H1 (cell line): ENCODE measurements around the gene PRKCA. TPM values are rescaled to one million over a fixed set of nuclear protein-coding genes. Genes with fewer than 3 reads are reported as not detected.

ENCODE experiments used
- CHD1 ChIP-seq: IDR thresholded peaks from 2 replicates; pipeline ENCODE4 v1.6.1; 2012; ENCODE audit warnings: low read depth, low read length, improper control_type of control experiment
- HDAC2 ChIP-seq, 2 experiments: fragments of 300-600 bp in 1 of 2; sonication (generic) in 1 of 2; IDR thresholded peaks; 2 replicates each; pipeline ENCODE4 v1.6.1; 2011 to 2012; ENCODE audit warnings: low read depth in 2 of 2, low read length in 2 of 2, mild to moderate bottlenecking in 2 of 2, moderate library complexity in 2 of 2, borderline replicate concordance in 1 of 2, inconsistent platforms in 1 of 2
- POLR2A ChIP-seq, 2 experiments: IDR thresholded peaks; 1 replicate in 1 of 2; 2 replicates in 1 of 2; pipeline ENCODE4 v1.6.1; 2011; ENCODE audit warnings: low read depth in 2 of 2, low read length in 2 of 2, mild to moderate bottlenecking in 2 of 2; ENCODE audit errors: control extremely low read depth in 1 of 2
- RFX5 ChIP-seq: IDR thresholded peaks from 2 replicates; pipeline ENCODE4 v1.6.1; 2011; ENCODE audit warnings: low read depth, low read length, improper control_type of control experiment, borderline replicate concordance
- SAP30 ChIP-seq: fragments of 300-600 bp; sonication (generic); IDR thresholded peaks from 2 replicates; pipeline ENCODE4 v1.7.1; 2012; ENCODE audit warnings: low read length, moderate library complexity, mild to moderate bottlenecking, inconsistent platforms; ENCODE audit not compliant: insufficient read depth, insufficient replicate concordance
- SIRT6 ChIP-seq: IDR thresholded peaks from one replicate; pipeline ENCODE4 v1.7.1; 2012; ENCODE audit warnings: low read length, inconsistent platforms
- polyA plus RNA-seq, 7 experiments: library from polyadenylated mRNA; depleted of rRNA in 3 of 7; stranded (reverse) in 5 of 7; unstranded in 2 of 7; fragments of >200 nt in 5 of 7; fragments of 200-250 nt in 2 of 7; gene quantifications; 1 replicate in 5 of 7; 2 replicates in 1 of 7; 4 replicates in 1 of 7; pipeline versions ENCODE4 v1.2.1 to v1.2.3, GENCODE V29; 2011 to 2013; ENCODE audit warnings: missing spikeins in 2 of 7, mixed read lengths in 2 of 7
- total RNA-seq: library from RNA; stranded (reverse); fragmentation: NEBNext Ultra II Directional; extraction: Animal tissue kit (Norgen Biotek cat#: 25700); gene quantifications from 2 replicates; pipeline ENCODE4 v1.2.1, GENCODE V29; 2021

The PRKCA gene
- total and polyA plus RNA-seq, 2 of the 8 experiments (the other 6 are each of a cell fraction or from before 2014, with no cell fraction given), result 5.8 to 17.8 TPM

- TF ChIP-seq SAP30 (no peak), POLR2A (IDR thresholded peaks at IDR 0.05; ENCODE audit: control extremely low read depth in 1 of 2, low read depth in 2 of 2, low read length in 2 of 2) (no peak), HDAC2 (IDR thresholded peaks at IDR 0.05; ENCODE audit: borderline replicate concordance in 1 of 2, low read depth in 2 of 2, low read length in 2 of 2) (no peak), CHD1 (no peak), RFX5 (no peak), SIRT6 (no peak)
These were observed 77.1 kb downstream of the PRKCA start (continued) for GRCh38 chr17:66379544-66379943.
